HEK293 (cell line): ENCODE results near the gene ADAMTS9.

ENCODE experiments used
- MEIS1 ChIP-seq: sonication (generic); formaldehyde crosslinking; IDR thresholded peaks from 2 replicates; pipeline ENCODE4 v1.8.1; 2022; ENCODE audit warnings: missing genetic modification reagents, mild to moderate bottlenecking, borderline replicate concordance
- RBAK ChIP-seq: fragments of 450-650 bp; formaldehyde crosslinking; IDR thresholded peaks from 2 replicates; pipeline ENCODE4 v1.5.1; 2016; ENCODE audit warnings: missing biosample characterization, missing genetic modification characterization
- ZNF514 ChIP-seq: fragments of 450-650 bp; formaldehyde crosslinking; IDR thresholded peaks from 2 replicates; pipeline ENCODE4 v1.5.1; 2016; ENCODE audit warnings: missing biosample characterization, missing genetic modification characterization
- TF ChIP-seq, protein P1 (sequence below): fragments of 450-650 bp; formaldehyde crosslinking; IDR thresholded peaks from 2 replicates; pipeline ENCODE4 v1.5.1; 2016; ENCODE audit warnings: missing biosample characterization, missing genetic modification characterization, borderline replicate concordance
- TF ChIP-seq, protein P2 (sequence below): fragments of 450-650 bp; formaldehyde crosslinking; IDR thresholded peaks from 2 replicates; pipeline ENCODE4 v1.5.1; 2016; ENCODE audit warnings: missing biosample characterization, missing genetic modification characterization
- TF ChIP-seq, protein P3 (sequence below): fragments of 450-650 bp; formaldehyde crosslinking; IDR thresholded peaks from 2 replicates; pipeline ENCODE4 v1.5.1; 2017; ENCODE audit warnings: missing biosample characterization, missing genetic modification characterization
- TF ChIP-seq, protein P4 (sequence below): fragments of 450-650 bp; formaldehyde crosslinking; IDR thresholded peaks from 2 replicates; pipeline ENCODE4 v1.5.1; 2017; ENCODE audit warnings: missing biosample characterization, missing genetic modification characterization

DNA sequence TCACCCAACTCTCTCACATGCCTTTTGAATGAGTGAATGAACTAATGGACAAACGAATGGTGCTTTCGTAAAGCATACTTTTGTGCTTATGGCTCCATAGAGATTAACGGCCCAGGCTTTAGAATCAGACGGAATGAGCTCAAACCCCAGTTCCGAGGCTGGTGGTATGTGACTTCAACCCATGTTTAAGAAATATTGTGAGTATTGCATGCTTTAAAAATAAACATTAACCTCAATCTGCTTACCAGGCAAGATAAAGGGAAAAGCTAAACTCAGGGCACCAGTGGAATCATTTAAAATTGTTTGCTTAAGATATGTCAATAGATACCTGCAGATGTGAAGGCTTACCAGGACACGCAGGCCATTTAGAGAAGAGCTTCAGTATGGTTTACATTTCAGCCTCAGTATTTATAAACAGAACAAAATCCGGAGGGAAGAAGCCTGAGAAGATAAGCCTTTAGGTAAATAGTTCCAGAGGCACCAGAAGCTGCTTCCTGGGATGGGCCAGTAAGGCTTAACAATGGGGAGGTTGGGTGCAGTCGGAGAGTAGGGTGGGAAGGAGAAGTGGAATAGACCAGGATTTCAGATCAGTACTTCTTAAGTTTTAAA, 186.4 kb downstream of the ADAMTS9 start:
- TF ChIP-seq ZNF514 (no peak), RBAK (tag by site-specific recombination) (no peak), MEIS1 (CRISPR knock-in tag) (no peak)
- TF ChIP-seq, protein P1, sequence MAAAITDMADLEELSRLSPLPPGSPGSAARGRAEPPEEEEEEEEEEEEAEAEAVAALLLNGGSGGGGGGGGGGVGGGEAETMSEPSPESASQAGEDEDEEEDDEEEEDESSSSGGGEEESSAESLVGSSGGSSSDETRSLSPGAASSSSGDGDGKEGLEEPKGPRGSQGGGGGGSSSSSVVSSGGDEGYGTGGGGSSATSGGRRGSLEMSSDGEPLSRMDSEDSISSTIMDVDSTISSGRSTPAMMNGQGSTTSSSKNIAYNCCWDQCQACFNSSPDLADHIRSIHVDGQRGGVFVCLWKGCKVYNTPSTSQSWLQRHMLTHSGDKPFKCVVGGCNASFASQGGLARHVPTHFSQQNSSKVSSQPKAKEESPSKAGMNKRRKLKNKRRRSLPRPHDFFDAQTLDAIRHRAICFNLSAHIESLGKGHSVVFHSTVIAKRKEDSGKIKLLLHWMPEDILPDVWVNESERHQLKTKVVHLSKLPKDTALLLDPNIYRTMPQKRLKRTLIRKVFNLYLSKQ: no peak
- TF ChIP-seq, protein P2, sequence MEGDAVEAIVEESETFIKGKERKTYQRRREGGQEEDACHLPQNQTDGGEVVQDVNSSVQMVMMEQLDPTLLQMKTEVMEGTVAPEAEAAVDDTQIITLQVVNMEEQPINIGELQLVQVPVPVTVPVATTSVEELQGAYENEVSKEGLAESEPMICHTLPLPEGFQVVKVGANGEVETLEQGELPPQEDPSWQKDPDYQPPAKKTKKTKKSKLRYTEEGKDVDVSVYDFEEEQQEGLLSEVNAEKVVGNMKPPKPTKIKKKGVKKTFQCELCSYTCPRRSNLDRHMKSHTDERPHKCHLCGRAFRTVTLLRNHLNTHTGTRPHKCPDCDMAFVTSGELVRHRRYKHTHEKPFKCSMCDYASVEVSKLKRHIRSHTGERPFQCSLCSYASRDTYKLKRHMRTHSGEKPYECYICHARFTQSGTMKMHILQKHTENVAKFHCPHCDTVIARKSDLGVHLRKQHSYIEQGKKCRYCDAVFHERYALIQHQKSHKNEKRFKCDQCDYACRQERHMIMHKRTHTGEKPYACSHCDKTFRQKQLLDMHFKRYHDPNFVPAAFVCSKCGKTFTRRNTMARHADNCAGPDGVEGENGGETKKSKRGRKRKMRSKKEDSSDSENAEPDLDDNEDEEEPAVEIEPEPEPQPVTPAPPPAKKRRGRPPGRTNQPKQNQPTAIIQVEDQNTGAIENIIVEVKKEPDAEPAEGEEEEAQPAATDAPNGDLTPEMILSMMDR (tag by site-specific recombination): no peak
- TF ChIP-seq, protein P3, sequence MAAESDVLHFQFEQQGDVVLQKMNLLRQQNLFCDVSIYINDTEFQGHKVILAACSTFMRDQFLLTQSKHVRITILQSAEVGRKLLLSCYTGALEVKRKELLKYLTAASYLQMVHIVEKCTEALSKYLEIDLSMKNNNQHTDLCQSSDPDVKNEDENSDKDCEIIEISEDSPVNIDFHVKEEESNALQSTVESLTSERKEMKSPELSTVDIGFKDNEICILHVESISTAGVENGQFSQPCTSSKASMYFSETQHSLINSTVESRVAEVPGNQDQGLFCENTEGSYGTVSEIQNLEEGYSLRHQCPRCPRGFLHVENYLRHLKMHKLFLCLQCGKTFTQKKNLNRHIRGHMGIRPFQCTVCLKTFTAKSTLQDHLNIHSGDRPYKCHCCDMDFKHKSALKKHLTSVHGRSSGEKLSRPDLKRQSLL (tag by site-specific recombination): no peak
- TF ChIP-seq, protein P4, sequence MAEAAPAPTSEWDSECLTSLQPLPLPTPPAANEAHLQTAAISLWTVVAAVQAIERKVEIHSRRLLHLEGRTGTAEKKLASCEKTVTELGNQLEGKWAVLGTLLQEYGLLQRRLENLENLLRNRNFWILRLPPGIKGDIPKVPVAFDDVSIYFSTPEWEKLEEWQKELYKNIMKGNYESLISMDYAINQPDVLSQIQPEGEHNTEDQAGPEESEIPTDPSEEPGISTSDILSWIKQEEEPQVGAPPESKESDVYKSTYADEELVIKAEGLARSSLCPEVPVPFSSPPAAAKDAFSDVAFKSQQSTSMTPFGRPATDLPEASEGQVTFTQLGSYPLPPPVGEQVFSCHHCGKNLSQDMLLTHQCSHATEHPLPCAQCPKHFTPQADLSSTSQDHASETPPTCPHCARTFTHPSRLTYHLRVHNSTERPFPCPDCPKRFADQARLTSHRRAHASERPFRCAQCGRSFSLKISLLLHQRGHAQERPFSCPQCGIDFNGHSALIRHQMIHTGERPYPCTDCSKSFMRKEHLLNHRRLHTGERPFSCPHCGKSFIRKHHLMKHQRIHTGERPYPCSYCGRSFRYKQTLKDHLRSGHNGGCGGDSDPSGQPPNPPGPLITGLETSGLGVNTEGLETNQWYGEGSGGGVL: no peak
